IPS-11a (cell line): ENCODE results near the gene VSX2.
A peak's percentile ranks its signal among the peaks of the same experiment; 100 is the strongest.

Experiments used
- H3K4me3 ChIP-seq: one replicate; pipeline ENCODE4 v1.5.1; 2013; ENCODE audit warnings: low read depth, low read length, control low read depth

VSX2 gene

GRCh38 chr14:74238974-74239847, at the start of gene VSX2:
Gene VSX2, plus strand, starts transcription at chr14:74239449. Its CDS starts 113 bp downstream, at chr14:74239562.
- H3K4me3 ChIP-seq = peak within 1 kb of the TSS; percentile 21

GRCh38 chr14:74190927-74191575, 48.2 kb upstream of the VSX2 start:
- H3K4me3 ChIP-seq = no peak overlapping the region

GRCh38 chr14:74194506-74195274, 44.6 kb upstream of the VSX2 start:
- H3K4me3 ChIP-seq = no peak overlapping the region

- no peak overlapping the region for H3K4me3 ChIP-seq
These were observed 43.6 kb upstream of the VSX2 start for GRCh38 chr14:74195623-74196022.

- no peak overlapping the region for H3K4me3 ChIP-seq
These were observed 40.6 kb upstream of the VSX2 start for GRCh38 chr14:74198441-74199234.

GRCh38 chr14:74202113-74202512, 37.1 kb upstream of the VSX2 start:
- H3K4me3 ChIP-seq = no peak overlapping the region

- H3K4me3 ChIP-seq = no peak overlapping the region
These were observed 35.6 kb upstream of the VSX2 start for GRCh38 chr14:74203639-74204038.

- H3K4me3 ChIP-seq = no peak overlapping the region
These were observed 34.8 kb upstream of the VSX2 start for GRCh38 chr14:74204491-74204890.

GRCh38 chr14:74205882-74206281, 33.4 kb upstream of the VSX2 start:
- H3K4me3 ChIP-seq = no peak overlapping the region

- no peak overlapping the region for H3K4me3 ChIP-seq
These were observed 31.3 kb upstream of the VSX2 start for GRCh38 chr14:74207943-74208342.

GRCh38 chr14:74208642-74209041, 30.6 kb upstream of the VSX2 start:
- no peak overlapping the region for H3K4me3 ChIP-seq

GRCh38 chr14:74211945-74212580, 27.2 kb upstream of the VSX2 start:
- H3K4me3 ChIP-seq = no peak overlapping the region

- H3K4me3 ChIP-seq = no peak overlapping the region
These were observed 25.1 kb upstream of the VSX2 start for GRCh38 chr14:74213907-74214803.

- H3K4me3 ChIP-seq = no peak overlapping the region
These were observed 22.6 kb upstream of the VSX2 start for GRCh38 chr14:74216671-74217070.

- H3K4me3 ChIP-seq = no peak overlapping the region
These were observed 21.4 kb upstream of the VSX2 start for GRCh38 chr14:74217672-74218448.

GRCh38 chr14:74218462-74218861, 20.8 kb upstream of the VSX2 start:
- no peak overlapping the region for H3K4me3 ChIP-seq

GRCh38 chr14:74219277-74220205, 19.7 kb upstream of the VSX2 start:
- no peak overlapping the region for H3K4me3 ChIP-seq
